Inferior parietal cortex (tissue), 1 donor: ENCODE results near the gene PTAFR.

ENCODE experiments used
- DNase-seq: peaks from one replicate; pipeline ENCODE4 v3.0.0-alpha.2; 2016; ENCODE audit errors: extremely low spot score

PTAFR gene

GRCh38 chr1:28176492-28177470, at the start of gene PTAFR:
Gene PTAFR (minus strand): TSS chr1:28176690. CDS start chr1:28151021, 25,669 bp downstream.
- DNase-seq = no peak

- no peak for DNase-seq
Measured at GRCh38 chr1:28213315-28213714, 36.8 kb upstream of the PTAFR start.

- no peak for DNase-seq
Measured at GRCh38 chr1:28209700-28210099, 33.2 kb upstream of the PTAFR start.

- peak; percentile 82 for DNase-seq
Measured at GRCh38 chr1:28208818-28209441, 32.4 kb upstream of the PTAFR start.

- no peak for DNase-seq
Measured at GRCh38 chr1:28205243-28205642, 28.8 kb upstream of the PTAFR start.

DNA sequence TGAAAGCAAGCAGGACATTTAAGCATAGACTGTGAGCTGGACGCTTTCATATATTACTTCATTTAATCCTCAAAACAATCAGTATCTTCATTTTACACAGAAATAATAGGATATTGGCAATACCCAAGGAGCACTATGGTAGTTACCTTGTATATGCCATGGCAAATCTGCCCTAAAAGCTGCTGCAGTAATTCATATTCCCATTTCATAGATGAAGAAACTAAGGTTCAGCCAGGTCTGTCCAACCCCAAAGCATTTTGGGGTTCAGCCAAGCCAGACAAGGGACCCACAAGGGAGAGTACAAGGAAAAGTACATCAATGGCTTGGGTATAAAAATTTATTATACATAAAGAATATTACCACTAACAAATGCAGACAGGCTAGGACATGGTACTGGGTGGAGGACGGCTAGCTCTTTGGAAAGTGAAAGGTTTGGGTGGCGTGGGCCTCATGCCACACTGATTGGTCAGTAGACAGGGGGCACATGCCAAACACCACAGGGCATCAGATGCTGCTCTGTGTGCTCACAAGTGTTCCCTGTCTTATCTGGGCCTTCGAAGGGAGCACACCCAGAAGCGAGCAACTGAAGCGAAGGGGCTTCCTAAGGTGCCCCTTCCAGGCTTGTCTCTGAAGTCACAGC, 23.9 kb upstream of the PTAFR start:
- no peak for DNase-seq

- DNase-seq = no peak
Measured at GRCh38 chr1:28199328-28200233, 23.1 kb upstream of the PTAFR start.

DNA sequence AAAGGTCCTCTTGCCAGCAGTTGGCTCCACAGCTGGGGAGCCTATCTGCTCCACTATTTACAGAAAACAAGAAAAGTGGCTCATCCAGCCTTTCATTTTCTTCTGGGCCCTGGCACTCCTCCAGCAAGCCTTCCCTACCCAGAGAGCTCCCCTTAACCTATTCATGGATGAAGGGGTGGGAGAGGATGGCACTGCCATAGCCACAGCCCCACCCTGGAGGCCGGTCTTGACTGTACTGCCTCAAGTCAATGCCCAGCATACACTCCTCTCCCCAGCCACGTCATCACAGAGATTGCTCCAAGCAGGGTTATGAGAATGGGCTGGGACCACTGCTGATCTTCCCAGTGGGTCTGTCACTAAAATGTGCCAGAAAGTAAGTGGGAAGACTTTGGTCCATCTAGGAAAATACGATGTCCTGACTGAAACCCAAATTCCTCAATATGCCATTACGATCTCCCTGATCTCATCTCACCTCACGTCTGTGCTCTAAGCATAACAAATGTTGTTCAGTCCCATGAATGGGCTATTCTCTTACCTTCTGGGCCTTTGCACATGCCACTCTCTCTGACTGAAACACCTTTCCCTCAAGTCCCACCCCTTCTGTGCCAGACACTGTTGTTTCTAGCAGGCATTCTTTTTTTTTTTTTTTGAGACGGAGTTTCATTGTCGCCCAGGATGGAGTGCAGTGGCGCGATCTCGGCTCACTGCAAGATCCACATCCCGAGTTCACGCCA, 21.4 kb upstream of the PTAFR start:
- DNase-seq = no peak

DNA sequence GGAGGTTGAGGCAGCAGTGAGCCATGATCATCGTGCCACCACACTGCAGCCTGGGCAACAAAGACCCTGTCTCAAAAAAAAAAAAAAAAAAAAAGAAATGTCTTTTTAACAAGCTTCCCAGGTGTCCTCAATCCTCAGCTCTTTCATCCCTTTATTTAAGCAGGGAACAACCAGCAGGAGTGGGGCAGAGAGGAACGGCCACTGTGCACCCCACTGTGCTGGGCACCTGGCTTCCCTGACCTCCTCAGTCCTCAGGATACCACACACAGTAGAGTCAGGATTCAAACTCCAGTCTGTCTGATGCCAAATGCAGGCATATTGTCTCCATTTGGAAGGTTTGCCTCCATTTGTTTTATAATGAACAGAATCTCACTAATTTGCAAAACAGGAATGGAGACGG, 19.8 kb upstream of the PTAFR start:
- no peak for DNase-seq

GRCh38 chr1:28195780-28196179, 19.3 kb upstream of the PTAFR start:
- DNase-seq = no peak

DNA sequence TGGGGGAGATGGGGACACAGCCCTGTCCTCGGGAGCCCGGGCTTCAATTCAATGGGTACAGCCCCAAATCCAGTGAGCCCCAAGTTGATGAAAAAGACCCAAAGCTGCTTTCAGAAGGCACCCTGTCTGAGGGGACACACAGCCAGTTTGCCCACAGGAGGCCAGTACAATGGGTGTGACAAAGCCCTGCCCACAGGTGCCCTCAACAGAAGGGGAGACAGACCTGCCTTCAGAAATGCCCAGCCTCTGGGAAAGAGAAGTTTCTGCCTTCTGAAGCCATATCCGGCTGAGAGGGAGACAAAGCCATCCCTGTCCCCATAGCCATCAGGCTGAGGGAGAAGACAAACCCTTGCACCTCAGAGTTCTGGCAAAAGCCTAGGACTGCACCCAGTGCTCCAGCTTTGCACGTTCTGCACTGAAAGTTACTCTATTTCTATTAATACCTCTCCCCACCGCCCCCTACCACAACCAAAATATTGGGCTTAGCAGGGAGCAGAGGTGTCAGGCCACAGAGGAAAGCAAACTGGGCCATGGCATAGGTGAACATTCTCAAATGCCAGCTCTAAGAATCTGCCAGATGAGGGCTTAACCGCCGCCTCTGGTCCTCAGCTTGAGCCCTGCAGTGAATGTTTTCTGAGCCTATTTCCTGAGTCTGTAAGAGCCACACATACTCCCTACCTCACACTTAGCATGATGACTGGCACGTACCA, 18.0 kb upstream of the PTAFR start:
- DNase-seq = no peak

GRCh38 chr1:28193701-28194161, 17.2 kb upstream of the PTAFR start:
- no peak for DNase-seq

DNA sequence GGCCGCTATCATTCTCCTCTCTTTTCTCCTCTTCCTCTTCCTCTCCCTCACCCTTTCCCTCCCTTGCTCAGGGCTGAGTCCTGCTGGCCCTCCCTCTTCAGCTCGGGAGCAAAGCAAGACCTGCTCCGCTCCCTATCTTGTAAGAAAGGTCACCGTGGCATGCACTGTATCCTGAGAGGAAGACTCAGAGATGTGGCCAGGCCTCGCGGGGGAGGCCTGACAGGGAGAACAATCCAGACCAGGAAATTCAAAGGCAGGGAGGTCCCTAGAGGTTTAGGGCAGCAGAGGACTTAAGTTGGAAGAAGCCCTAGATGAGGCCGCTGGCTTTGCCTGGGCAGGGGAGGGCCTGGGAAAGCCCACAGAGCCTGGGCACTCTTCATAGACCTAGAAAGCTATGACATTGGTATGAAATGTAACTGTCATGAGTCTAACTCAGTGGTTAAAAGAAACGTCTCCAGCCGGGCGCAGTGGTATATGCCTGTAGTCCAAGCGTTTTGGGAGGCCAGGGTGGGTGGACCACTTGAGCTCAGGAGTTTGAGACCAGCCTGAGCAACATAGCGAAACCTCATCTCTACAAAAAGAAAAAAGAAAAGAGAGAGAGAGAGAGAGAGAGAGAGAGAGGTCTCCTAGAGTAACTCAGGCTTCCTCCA, 14.6 kb upstream of the PTAFR start:
- no peak for DNase-seq

- DNase-seq = no peak
Measured at GRCh38 chr1:28190337-28190979, 14.0 kb upstream of the PTAFR start.

DNA sequence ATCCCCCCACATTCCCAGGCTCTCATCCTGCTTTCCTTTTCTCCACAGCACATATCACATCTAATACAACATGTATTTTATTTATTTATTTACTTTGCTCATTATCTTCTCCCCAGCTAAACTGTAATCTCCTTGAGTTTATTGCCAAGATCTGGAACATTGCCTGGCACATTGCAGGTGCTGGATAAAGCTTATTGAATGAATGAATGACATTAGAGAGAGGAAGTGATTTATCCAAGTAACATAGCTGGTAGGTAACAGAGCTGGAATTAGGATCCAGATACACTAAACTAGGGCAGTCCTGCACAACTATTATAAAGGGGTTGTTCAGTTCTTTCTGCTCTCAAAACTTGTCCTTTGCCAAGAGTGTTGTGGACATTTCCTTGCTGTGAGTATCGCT, 8.6 kb upstream of the PTAFR start:
- no peak for DNase-seq

DNA sequence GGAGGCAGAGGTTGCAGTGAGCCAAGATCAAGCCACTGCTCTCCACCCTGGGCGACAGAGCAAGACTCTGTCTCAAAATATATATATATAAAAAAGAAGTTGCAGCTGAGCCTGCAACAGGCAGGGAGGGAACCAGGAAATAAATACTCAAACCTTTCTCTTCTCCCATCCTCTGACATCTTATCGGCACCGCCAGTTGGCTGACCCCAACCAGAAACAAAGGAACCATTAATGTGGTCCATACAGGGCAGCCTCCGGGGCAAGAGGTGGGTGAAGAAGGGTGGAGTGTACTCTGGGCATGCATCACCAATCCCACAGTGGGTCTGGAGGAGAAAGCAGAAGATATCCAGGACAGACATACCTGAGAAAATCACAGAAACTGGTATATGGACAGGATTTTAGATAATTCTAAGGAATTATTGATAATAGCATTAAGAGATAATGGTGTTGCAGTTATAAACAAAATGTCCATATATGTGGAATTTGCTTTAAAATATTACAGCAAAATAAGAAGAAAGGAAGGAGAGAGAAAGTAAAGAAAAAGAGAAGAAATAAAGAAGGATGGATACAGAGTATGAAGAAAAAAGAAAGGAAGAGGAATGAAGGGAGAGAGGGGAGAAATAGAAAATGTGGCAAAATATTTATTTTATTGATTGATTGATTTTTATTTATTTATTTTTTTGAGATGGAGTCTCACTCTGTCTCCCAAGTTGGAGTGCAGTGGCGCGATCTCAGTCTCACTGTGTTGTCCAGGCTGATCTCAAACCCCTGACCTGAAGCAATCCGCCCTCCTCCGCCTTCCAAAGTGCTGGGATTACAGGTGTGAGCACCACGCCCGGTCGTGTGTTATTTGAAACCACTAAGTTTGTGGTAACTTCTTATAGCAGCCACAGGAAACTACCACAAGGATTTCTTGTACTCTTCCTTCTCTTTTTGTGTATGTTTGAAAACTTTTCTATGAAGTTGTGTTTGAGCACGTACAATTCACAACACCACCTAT, 4.1 kb upstream of the PTAFR start:
- DNase-seq = no peak

DNA sequence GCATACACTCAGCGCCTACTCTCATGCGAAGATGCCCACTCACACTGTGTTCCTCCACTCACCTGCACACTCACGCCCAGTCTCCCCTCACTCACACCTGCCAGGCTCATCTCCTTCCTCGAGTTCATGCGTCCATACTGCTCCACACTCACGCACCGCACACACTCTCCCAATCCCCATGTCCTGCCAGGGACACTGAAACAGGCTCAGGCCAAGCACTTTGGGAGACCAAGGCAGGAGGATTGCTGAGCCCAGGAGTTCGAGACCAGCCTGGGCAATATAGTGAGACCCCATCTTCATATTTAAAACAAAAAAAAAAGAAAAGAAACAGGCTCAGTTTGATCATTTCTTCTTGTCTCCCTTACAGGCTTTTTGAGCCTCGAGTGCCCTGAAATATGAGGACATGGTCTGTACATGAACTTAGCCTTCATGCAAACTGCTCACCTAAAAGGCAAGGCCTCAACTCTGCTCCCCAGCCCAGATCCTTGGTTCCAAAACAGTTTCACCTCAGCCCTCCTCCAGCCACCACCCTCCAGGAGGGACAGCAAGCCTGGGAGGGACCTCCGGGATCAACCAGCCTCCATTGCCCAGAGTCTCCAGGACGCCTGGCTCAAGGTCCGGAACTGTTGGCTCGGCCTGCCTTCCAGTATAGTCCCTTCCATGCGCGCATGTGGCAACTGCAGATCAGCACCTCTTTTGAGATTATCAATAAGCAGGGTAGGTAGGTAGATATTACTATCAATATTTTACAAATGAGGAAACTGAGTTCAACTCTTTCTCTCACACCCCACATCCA, 2.4 kb upstream of the PTAFR start:
- no peak for DNase-seq
